Measurements from ENCODE around the gene PRDX3.
A peak's percentile ranks its signal among the peaks of the same experiment; 100 is the strongest.
"Not testable (repeated sequence)": the region's sequence is repeated elsewhere in the genome, so short reads cannot be mapped to it uniquely, and the experiment has no call there.

Gene PRDX3

DNA sequence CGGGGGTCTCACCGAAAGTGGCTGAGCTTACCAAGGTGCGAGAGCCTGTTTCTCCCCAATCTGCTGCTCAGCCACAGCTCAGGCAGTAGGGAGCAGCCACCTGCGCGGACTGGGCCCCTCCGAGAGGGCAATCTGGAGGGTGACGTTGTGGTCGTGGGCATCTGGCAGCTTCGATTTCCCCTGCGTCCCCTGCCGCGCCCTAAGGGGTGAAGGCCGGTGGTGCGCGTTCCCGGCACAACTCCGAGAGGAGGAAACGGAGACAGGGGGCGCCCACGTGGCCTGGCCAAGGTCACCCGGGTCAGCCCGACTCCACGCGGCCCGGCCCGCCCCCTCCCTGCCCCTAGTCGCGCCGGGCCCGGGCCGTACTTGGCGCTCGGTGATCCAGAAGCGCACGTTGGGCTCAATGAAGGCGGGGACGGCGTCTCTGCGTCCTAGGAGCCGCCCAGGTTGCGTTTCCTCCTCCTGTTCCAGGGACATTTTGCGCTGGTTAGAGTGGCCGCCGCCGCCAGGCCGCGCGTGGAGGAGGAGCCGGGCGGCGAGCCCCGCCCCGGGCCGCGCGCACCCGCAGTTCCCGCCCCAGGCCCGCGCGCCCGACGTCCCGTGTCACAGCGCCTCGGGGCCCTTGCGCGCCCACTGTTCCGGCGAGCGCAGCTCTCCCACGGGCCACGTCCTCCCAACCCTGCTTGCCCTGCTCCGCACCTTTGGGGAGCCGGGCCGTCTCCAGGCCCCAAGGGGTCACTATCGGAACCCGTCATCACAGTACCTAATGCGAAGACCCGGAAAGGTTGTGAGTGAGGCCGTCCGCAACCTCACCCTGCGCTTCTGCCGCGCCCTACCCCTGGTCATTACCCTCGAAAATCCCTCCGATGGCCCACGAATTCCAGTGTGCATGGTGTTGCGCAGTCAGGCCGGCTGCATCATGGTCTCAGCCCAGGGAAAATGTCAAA is 13.2 kb downstream of the PRDX3 start, which contains the start of gene SFXN4:
Gene SFXN4 (minus strand): TSS at position 544 of the 947 bp plus-strand sequence. CDS start 67 bp downstream, at position 477.
- peak; percentile 51 for DNase-seq (ENCODE audit: low read depth)

- no peak for DNase-seq (ENCODE audit: low read depth)
Measured at GRCh38 chr10:119162452-119163092, 16.0 kb downstream of the PRDX3 start.

DNA sequence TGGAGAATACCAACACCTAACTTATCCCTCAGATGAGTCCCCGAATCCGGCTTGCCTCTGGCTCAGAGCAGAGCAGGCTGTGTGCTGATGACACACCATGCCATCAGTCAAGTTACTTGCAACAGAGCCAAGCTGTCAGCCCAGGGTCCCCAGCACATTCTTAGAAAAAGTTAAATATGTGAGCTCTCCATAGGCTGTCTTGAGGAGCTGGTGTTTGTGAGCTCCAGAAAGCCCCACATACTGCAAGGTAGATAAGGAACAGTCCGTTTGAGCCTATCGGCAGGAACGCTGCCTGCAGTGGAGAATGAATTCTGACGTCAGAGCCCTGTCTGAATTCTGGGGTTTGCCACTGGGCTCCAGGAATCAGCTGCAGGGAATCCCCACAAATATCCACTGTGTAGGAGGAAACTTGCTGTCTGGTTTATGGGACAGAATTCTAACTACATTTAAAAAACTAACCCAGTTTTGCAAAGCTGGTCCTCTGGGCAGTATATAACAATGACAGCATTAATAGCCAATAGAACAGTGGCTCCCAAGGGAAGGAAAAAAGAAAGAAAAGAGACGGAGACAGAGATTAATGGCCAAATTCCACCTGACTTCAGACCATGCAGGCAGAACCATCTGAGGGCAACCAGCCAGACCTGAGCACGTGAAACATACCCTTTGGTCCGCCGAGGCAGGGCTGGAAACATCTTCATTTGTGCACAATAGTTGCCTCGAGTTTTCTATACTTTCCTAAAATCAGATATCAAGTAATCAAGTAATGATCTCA is 16.7 kb downstream of the PRDX3 start:
- DNase-seq (ENCODE audit: low read depth): no peak

DNA sequence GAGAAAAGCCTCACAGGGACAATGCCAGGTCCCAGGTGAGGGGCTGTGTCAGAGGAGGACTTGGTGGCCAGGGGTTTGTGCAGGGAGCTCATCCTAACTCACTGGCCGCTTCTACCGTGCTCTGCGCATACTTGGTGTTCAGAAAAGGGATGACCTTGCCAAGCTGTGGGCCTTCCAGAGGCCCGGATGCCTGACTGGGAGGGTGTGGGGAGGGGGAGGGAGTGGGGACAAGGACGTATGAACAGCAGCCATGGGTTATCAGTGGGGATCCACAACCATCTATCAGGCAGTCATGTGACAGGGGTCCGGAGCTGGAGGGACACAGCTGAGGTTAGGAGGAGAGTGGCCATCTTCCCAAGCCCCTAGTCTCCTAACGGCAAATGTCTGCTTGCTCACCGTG is 19.3 kb downstream of the PRDX3 start:
- DNase-seq (ENCODE audit: low read depth): no peak

DNA sequence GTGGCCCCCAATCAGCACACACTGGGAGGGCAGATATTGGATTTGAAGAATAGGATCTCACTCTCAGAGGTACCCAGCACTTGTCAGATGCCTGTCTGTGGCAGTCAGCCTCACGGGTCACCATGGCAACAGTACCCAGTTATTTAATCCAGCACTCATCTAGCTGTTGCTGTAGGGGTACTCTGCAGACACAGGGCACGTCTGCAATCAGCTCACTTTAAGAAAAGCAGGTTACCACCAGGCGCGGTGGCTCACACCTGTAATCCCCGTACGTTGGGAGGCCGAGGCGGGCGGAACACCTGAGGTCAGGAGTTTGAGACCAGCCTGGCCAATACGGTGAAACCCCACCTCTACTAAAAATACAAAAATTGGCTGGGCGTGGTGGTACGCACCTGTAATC is 25.0 kb downstream of the PRDX3 start:
- no peak for DNase-seq (ENCODE audit: low read depth)

- DNase-seq (ENCODE audit: low read depth): no peak
Measured at GRCh38 chr10:119153041-119153440, 25.6 kb downstream of the PRDX3 start.

- not testable (repeated sequence) for DNase-seq (ENCODE audit: low read depth)
Measured at GRCh38 chr10:119151601-119152000, 27.0 kb downstream of the PRDX3 start.

DNA sequence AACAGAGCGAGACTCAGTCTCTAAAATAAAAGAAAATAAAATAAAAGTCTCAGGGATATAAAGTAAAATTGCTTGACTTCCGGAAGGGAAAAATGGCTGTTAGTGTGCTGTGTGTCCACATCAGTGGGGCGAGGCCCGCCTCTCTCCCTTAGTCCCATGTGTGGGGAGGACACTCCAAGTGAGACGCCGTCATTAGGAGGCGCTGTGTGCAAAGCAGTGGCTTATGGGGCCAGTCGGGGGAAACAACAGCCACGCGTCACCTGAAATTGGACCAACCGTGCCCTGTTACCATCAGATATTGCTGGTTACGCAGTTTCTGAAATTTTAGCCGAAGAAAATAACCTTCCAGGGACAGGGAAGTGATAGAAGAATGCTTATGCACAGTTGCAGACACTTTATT is 28.9 kb downstream of the PRDX3 start:
- DNase-seq (ENCODE audit: low read depth): no peak

GRCh38 chr10:119149157-119149556 is 29.5 kb downstream of the PRDX3 start:
- no peak for DNase-seq (ENCODE audit: low read depth)

DNA sequence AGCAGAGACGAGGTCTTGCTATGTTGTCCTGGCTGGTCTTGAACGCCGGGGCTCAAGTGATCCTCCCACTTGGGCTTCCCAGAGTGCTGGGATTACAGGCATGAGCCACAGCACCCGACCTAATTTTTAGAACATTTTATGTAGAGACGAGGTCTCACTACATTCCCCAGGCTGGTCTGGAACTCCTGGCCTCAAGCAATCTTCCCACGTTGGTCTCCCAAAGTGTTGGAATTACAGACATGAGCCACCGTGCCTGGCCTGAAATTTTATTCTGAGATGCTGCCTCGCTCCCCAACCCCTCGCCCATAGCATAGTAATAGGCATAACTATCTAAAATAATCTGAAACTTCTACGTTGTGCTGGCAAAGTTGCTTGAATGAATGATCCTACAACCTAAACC is 35.0 kb downstream of the PRDX3 start:
- no peak for DNase-seq (ENCODE audit: low read depth)

GRCh38 chr10:119140603-119141245 is 37.9 kb downstream of the PRDX3 start:
- DNase-seq (ENCODE audit: low read depth): no peak

DNA sequence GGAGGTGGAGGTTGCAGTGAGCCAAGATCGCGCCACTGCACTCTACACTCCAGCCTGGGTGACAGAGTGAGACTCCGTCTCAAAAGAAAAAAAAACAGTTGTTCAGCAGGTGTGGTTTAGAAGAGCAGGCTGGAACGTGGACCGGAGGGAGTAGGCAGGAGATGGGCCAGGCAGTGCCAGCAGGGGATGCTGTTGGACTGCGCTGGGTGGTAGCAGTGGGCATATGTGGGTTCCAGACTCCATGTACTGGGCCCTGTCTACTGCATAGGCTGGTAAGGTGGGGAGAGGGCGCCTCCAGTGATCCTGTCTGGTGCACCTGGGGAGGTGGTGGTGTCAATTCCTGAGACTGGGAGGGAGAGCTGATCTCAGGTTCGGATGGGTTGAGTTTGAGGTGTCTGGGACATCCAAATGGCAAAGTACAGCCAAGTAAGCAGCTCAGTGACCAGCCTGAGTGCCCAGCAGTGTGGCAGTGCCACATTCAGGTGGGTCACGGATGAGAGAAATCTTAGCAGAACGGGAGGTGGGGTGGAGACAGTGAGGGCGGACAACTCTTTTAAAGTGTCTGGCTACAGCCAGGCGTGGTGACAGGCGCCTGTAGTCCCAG is 39.0 kb downstream of the PRDX3 start:
- no peak for DNase-seq (ENCODE audit: low read depth)

- no peak for DNase-seq (ENCODE audit: low read depth)
Measured at GRCh38 chr10:119138346-119139306, 40.0 kb downstream of the PRDX3 start.

GRCh38 chr10:119137878-119138277 is 40.7 kb downstream of the PRDX3 start:
- DNase-seq (ENCODE audit: low read depth): not testable (repeated sequence)

- DNase-seq (ENCODE audit: low read depth): no peak
Measured at GRCh38 chr10:119136084-119136483, 42.5 kb downstream of the PRDX3 start.

DNA sequence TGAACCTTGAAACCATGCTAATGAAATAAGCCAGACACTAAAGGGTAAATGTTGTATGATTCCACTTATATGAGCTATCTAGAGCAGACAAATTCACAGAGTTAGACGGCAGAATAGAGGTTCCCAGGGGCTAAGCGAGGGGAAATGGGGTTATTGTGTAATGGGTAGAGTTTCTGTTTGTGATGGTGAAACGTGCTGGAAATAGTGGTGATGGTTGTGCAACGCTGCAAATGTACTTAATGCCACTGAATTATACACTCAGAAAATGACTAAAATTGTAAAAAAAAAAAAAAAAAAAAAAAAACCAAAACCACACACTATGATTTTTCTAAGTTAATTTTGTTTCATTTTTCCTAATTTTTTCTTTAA is 43.1 kb downstream of the PRDX3 start:
- no peak for DNase-seq (ENCODE audit: low read depth)

DNA sequence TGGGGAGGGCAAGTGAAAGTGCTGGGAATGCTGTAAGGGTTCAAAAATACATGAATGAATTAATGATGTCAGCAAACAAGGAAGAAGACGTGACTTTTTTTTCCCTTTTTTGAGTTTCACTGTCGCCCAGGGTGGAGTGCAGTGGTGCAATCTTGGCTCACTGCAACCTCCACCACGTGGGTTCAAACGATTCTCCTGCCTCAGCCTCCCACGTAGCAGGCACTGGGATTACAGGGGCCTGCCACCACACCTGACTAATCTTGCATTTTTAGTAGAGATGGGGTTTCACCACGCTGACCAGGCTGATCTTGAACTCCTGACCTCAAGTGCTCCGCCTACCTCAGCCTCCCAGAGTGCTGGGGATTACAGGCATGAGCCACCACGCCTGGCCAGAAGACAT is 44.7 kb downstream of the PRDX3 start:
- no peak for DNase-seq (ENCODE audit: low read depth)

DNA sequence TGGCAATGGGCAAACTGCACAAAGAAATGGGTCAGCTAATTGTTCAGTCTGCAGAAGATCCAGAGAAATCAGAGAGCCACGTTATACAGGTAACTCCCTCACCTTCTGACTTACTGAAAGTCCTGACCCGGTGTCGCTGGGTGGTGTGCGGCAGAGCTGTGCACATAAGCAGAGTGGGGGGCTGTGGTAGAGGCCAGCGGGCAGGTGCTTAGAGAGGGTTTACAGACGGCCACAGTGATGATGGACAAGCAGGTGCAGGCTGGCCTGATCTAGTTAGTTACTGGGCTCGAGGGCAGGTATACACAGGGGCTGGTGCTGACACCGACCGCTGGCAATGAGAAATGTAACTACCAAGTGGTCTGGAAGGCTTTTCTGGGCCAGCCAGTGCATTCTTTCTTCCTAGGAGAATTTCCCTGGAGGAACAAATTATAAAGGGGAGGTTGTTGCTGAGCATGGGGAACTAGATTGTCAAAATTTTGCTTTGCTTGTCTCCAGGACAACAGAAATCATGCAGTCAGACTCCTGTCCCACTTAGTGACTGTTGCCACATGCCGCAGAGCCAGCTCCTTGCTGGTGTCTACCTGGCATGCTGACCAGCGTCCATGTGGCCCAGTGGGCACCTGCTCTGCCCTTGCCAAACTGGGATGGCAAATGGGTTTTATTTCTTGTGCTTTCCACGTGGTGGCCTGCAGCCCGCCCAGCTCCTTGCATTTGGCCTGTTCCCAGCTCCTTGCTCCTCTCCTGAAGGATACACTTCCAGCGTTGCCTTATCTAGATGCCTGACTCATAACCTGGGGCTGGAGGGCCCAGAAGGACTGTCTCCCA is 45.9 kb downstream of the PRDX3 start:
- DNase-seq (ENCODE audit: low read depth): no peak

- no peak for DNase-seq (ENCODE audit: low read depth)
Measured at GRCh38 chr10:119131512-119132240, 46.9 kb downstream of the PRDX3 start.

Data from stimulated activated CD8-positive, alpha-beta memory T cell treated with anti-CD3 and anti-CD28 coated beads, Interleukin-7, amount 100 ng/mL, for 24 hours (primary cell).